GM12865 (cell line): Measurements from ENCODE around the gene CD68.
A peak's percentile ranks its signal among the peaks of the same experiment; 100 is the strongest.

Source experiments
- DNase-seq: peaks from one replicate; pipeline ENCODE4 v3.0.0; 2010; ENCODE audit warnings: low read depth
- H3K4me3 ChIP-seq: 2 replicates; pipeline ENCODE4 v1.5.1; 2011; ENCODE audit warnings: mild to moderate bottlenecking, low read depth, low read length, control low read depth
- CTCF ChIP-seq: IDR thresholded peaks from 2 replicates; pipeline ENCODE4 v1.5.1; 2011; ENCODE audit warnings: low read length, control low read depth, low read depth, inconsistent platforms; ENCODE audit not compliant: insufficient read depth; ENCODE audit errors: missing control alignments

The CD68 gene

GRCh38 chr17:7575959-7576358 is 3.5 kb upstream of the CD68 start:
- DNase-seq = no peak
- no peak overlapping the region for H3K4me3 ChIP-seq
- no peak for TF ChIP-seq CTCF

GRCh38 chr17:7576432-7576937 is 3.0 kb upstream of the CD68 start:
- no peak for DNase-seq
- no peak for TF ChIP-seq CTCF
- H3K4me3 ChIP-seq = no peak overlapping the region

GRCh38 chr17:7577327-7578199 is 1.9 kb upstream of the CD68 start:
- no peak overlapping the region for H3K4me3 ChIP-seq
- no peak for DNase-seq
- no peak for TF ChIP-seq CTCF

GRCh38 chr17:7579834-7580603 is 581 bp downstream of the CD68 start:
- no peak overlapping the region for H3K4me3 ChIP-seq
- TF ChIP-seq CTCF = no peak
- DNase-seq = no peak

- no peak overlapping the region for H3K4me3 ChIP-seq
- DNase-seq = peak; percentile 11
- no peak for TF ChIP-seq CTCF
Observed at GRCh38 chr17:7580604-7581575, 1.5 kb downstream of the CD68 start.
